HepG2 (cell line): ENCODE data around the gene VPS4A. TPM values are rescaled to one million over a fixed set of nuclear protein-coding genes. Genes with fewer than 3 reads are reported as not detected.

Experiments used
- ATAC-seq: fragments of 200-7000 bp; cut with Tn5 transposase; 3 replicates; pipeline ENCODE4 v1.9.1; 2020; ENCODE audit warnings: mild to moderate bottlenecking, moderate library complexity
- BruUV-seq: library from RNA; stranded (reverse); fragments of 400-500 nt; replicated peaks from 2 replicates; lab custom pipeline; 2021; lab: Mats Ljungman, UMichigan
- CTCF ChIA-PET: fragments of 300-600 bp; formaldehyde crosslinking; extraction: SDS; loops from one replicate; lab custom pipeline; 2021; ENCODE audit warnings: low total read pairs, inconsistent platforms, low intra/inter-chr PET ratio; lab: Yijun Ruan, JAX
- POLR2A ChIA-PET: fragments of 350-600 bp; sonication (Branson Sonifier 250); formaldehyde crosslinking; loops from one replicate; lab custom pipeline; 2020; ENCODE audit warnings: antibody characterized with exemption, inconsistent platforms; lab: Yijun Ruan, JAX
- DNase-seq: peaks from one replicate; pipeline ENCODE4 v3.0.0-alpha.2; 2015; ENCODE audit warnings: low spot score
- FAIRE-seq: peaks from 3 replicates; lab custom pipeline; 2011; peaks lifted over from hg19 to GRCh38; lab: Jason Lieb, UNC
- H2AFZ ChIP-seq: one replicate; pipeline ENCODE4 v1.6.1; 2011; ENCODE audit warnings: low read length, inconsistent platforms
- H3K27ac ChIP-seq: fragments of 300-600 bp; 3 replicates; pipeline ENCODE4 v1.8.0; 2011; ENCODE audit warnings: mixed run types, mild to moderate bottlenecking, mixed read lengths, low read length, inconsistent platforms; ENCODE audit not compliant: insufficient read depth; ENCODE audit errors: extremely low read length
- H3K27me3 ChIP-seq, 2 experiments: fragments of 200-600 bp in 1 of 2; 2 replicates in 1 of 2; 3 replicates in 1 of 2; pipeline versions ENCODE4 v1.6.0 to v1.8.0; 2011; ENCODE audit warnings: low read length in 2 of 2, mild to moderate bottlenecking in 2 of 2, moderate library complexity in 2 of 2, inconsistent platforms in 1 of 2; ENCODE audit not compliant: insufficient read depth in 2 of 2, control insufficient read depth in 1 of 2
- H3K36me3 ChIP-seq, 2 experiments: fragments of 200-600 bp in 1 of 2; replicated peaks in 1 of 2; 2 replicates in 1 of 2; 3 replicates in 1 of 2; pipeline versions ENCODE4 v1.5.1 to v1.8.0; 2011; ENCODE audit warnings: low read length in 2 of 2, inconsistent platforms in 1 of 2; ENCODE audit not compliant: insufficient read depth in 2 of 2, control insufficient read depth in 1 of 2
- H3K4me1 ChIP-seq: 2 replicates; pipeline ENCODE4 v1.5.1; 2012; ENCODE audit warnings: low read length, inconsistent platforms; ENCODE audit not compliant: insufficient read depth
- H3K4me2 ChIP-seq: 2 replicates; pipeline ENCODE4 v1.6.0; 2011; ENCODE audit warnings: low read depth, low read length, inconsistent platforms
- H3K4me3 ChIP-seq, 3 experiments: fragments of 200-600 bp in 1 of 3; sonication (generic), shearing (Covaris generic) in 1 of 3; replicated peaks in 1 of 3; 2 replicates each; pipeline ENCODE4 v1.5.1; 2011 to 2016; ENCODE audit warnings: low read length in 3 of 3, inconsistent platforms in 2 of 3, low read depth in 2 of 3, mild to moderate bottlenecking in 2 of 3, control low read depth in 1 of 3, mixed read lengths in 1 of 3; ENCODE audit not compliant: insufficient read depth in 1 of 3
- H3K79me2 ChIP-seq: one replicate; pipeline ENCODE4 v1.6.1; 2011; ENCODE audit warnings: low read length, inconsistent platforms; ENCODE audit not compliant: insufficient read depth
- H3K9ac ChIP-seq: 2 replicates; pipeline ENCODE4 v1.6.0; 2011; ENCODE audit warnings: mild to moderate bottlenecking, low read depth, low read length, inconsistent platforms; ENCODE audit not compliant: insufficient read depth
- H3K9me3 ChIP-seq: 2 replicates; pipeline ENCODE4 v1.5.1; 2012; ENCODE audit warnings: mild to moderate bottlenecking, low read length
- H4K20me1 ChIP-seq: 2 replicates; pipeline ENCODE4 v1.6.0; 2011; ENCODE audit warnings: inconsistent platforms, mild to moderate bottlenecking, low read length, moderate library complexity; ENCODE audit not compliant: insufficient read depth
- GATAD2A ChIP-seq: IDR thresholded peaks from 2 replicates; pipeline ENCODE4 v1.6.1; 2016
- MED13 ChIP-seq: sonication (generic); formaldehyde crosslinking; IDR thresholded peaks from 2 replicates; pipeline ENCODE4 v1.5.0; 2020; ENCODE audit warnings: missing genetic modification reagents
- REST ChIP-seq, 2 experiments: IDR thresholded peaks; 2 replicates each; pipeline ENCODE4 v1.6.1; 2011 to 2012; ENCODE audit warnings: low read length in 2 of 2, borderline replicate concordance in 1 of 2, low read depth in 1 of 2, mild to moderate bottlenecking in 1 of 2, moderate library complexity in 1 of 2
- SKIL ChIP-seq: sonication (generic); formaldehyde crosslinking; IDR thresholded peaks from 2 replicates; pipeline ENCODE4 v1.8.0; 2022; ENCODE audit warnings: missing genetic modification reagents, mild to moderate bottlenecking, moderate library complexity, borderline replicate concordance
- TCF12 ChIP-seq, 2 experiments: fragments of 450-650 bp in 1 of 2; sonication (generic) in 1 of 2; formaldehyde crosslinking in 1 of 2; IDR thresholded peaks; 2 replicates each; pipeline versions ENCODE4 v1.6.1 to v1.8.0; 2017 to 2022; ENCODE audit warnings: antibody characterized with exemption in 1 of 2, mild to moderate bottlenecking in 1 of 2, missing genetic modification reagents in 1 of 2, moderate library complexity in 1 of 2
- TP53 ChIP-seq: sonication (generic); formaldehyde crosslinking; conservative IDR thresholded peaks from 2 replicates; pipeline ENCODE4 v1.4.0; 2020; ENCODE audit warnings: missing genetic modification reagents
- ZNF773 ChIP-seq: sonication (generic); formaldehyde crosslinking; IDR thresholded peaks from 2 replicates; pipeline ENCODE4 v1.4.0; 2020; ENCODE audit warnings: missing genetic modification reagents, borderline replicate concordance
- ZNF850 ChIP-seq: sonication (generic); formaldehyde crosslinking; conservative IDR thresholded peaks from 2 replicates; pipeline ENCODE4 v1.9.0; 2021; ENCODE audit warnings: mild to moderate bottlenecking, missing genetic modification reagents
- WGBS: methylation state at CpG from one replicate; pipeline ENCODE4 v1.1.6; 2017; ENCODE audit warnings: low lambda C conversion rate; 5-methylcytosine and 5-hydroxymethylcytosine counted together
- in situ Hi-C: cut with HindIII; loops from 2 replicates; pipeline ENCODE4 v1.10.0; 2017; ENCODE audit warnings: low pct_unique_long_range_greater_than_20kb; ENCODE audit not compliant: extremely low pct_ligation_motif_present
- intact Hi-C: fragments of 100-400 bp; cut with micrococcal nuclease; formaldehyde crosslinking; loops from one replicate; pipeline ENCODE4 v1.10.0; 2022; ENCODE audit not compliant: unreplicated experiment
- polyA plus RNA-seq, 8 experiments: library from polyadenylated mRNA; depleted of rRNA in 3 of 8; stranded (reverse) in 7 of 8; unstranded in 1 of 8; fragments of >200 nt; fragmentation: Illumina TruSeq in 4 of 8; extraction: Trizol in 4 of 8; gene quantifications; 2 replicates each; pipeline versions ENCODE4 v1.2.1 to v1.2.3, GENCODE V29; 2011 to 2016; ENCODE audit warnings: low read depth in 4 of 8, missing spikeins in 1 of 8, mixed read lengths in 1 of 8; ENCODE audit not compliant: insufficient read depth in 1 of 8
- total RNA-seq, 5 experiments: library from RNA; depleted of rRNA; stranded (reverse); fragments of >200 nt; fragmentation: Illumina TruSeq; extraction: Trizol; gene quantifications; 2 replicates each; pipeline ENCODE4 v1.2.3, GENCODE V29; 2016; ENCODE audit warnings: low read depth in 1 of 5
- TF ChIP-seq, protein P1 (sequence below): sonication (generic); formaldehyde crosslinking; IDR thresholded peaks from 2 replicates; pipeline ENCODE4 v1.4.0; 2020; ENCODE audit warnings: missing genetic modification reagents
- TF ChIP-seq, protein P2 (sequence below): sonication (generic); formaldehyde crosslinking; IDR thresholded peaks from 2 replicates; pipeline ENCODE4 v1.5.0; 2020; ENCODE audit warnings: mild to moderate bottlenecking, missing genetic modification reagents

Gene VPS4A
- total and polyA plus RNA-seq, 2 of the 13 experiments (the other 11 are each of a cell fraction or from before 2014, with no cell fraction given), result 13.2 to 27.9 TPM

- H3K36me3 ChIP-seq, result peaks cover 8 to 14% of the 10 kb centered on the region in 2 experiments; a peak in 4 of 5 replicates
- H4K20me1 ChIP-seq, result no peaks in the 10 kb centered on the region
- intact Hi-C loops, result no loop called here
- H3K9ac ChIP-seq, result no peak overlapping the region
- no peaks in the 10 kb centered on the region for H3K9me3 ChIP-seq
- FAIRE-seq (no peak), ATAC-seq (no peak), DNase-seq (no peak)
- CTCF ChIA-PET, result no interaction called here
- POLR2A ChIA-PET, result no interaction called here
- no peaks in the 10 kb centered on the region for H3K79me2 ChIP-seq
- no peaks in the 10 kb centered on the region for H3K27me3 ChIP-seq
- no peak overlapping the region for H3K4me3 ChIP-seq
- no peak overlapping the region for H3K4me2 ChIP-seq
- WGBS, result 86% methylated on average over 1 of the region's 1 CpG
- no peak overlapping the region for H3K27ac ChIP-seq
- BruUV-seq, result no TSS peak
- H2AFZ ChIP-seq, result no peak overlapping the region
- in situ Hi-C loops, result no loop called here
- H3K4me1 ChIP-seq, result peaks cover 7% of the 10 kb centered on the region
- TF ChIP-seq MED13, result no peak
- TF ChIP-seq, protein P1, sequence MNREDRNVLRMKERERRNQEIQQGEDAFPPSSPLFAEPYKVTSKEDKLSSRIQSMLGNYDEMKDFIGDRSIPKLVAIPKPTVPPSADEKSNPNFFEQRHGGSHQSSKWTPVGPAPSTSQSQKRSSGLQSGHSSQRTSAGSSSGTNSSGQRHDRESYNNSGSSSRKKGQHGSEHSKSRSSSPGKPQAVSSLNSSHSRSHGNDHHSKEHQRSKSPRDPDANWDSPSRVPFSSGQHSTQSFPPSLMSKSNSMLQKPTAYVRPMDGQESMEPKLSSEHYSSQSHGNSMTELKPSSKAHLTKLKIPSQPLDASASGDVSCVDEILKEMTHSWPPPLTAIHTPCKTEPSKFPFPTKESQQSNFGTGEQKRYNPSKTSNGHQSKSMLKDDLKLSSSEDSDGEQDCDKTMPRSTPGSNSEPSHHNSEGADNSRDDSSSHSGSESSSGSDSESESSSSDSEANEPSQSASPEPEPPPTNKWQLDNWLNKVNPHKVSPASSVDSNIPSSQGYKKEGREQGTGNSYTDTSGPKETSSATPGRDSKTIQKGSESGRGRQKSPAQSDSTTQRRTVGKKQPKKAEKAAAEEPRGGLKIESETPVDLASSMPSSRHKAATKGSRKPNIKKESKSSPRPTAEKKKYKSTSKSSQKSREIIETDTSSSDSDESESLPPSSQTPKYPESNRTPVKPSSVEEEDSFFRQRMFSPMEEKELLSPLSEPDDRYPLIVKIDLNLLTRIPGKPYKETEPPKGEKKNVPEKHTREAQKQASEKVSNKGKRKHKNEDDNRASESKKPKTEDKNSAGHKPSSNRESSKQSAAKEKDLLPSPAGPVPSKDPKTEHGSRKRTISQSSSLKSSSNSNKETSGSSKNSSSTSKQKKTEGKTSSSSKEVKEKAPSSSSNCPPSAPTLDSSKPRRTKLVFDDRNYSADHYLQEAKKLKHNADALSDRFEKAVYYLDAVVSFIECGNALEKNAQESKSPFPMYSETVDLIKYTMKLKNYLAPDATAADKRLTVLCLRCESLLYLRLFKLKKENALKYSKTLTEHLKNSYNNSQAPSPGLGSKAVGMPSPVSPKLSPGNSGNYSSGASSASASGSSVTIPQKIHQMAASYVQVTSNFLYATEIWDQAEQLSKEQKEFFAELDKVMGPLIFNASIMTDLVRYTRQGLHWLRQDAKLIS (CRISPR knock-in tag), result no peak
- no peak for TF ChIP-seq SKIL
- no peak for TF ChIP-seq GATAD2A (CRISPR knock-in tag)
- TF ChIP-seq, protein P2, sequence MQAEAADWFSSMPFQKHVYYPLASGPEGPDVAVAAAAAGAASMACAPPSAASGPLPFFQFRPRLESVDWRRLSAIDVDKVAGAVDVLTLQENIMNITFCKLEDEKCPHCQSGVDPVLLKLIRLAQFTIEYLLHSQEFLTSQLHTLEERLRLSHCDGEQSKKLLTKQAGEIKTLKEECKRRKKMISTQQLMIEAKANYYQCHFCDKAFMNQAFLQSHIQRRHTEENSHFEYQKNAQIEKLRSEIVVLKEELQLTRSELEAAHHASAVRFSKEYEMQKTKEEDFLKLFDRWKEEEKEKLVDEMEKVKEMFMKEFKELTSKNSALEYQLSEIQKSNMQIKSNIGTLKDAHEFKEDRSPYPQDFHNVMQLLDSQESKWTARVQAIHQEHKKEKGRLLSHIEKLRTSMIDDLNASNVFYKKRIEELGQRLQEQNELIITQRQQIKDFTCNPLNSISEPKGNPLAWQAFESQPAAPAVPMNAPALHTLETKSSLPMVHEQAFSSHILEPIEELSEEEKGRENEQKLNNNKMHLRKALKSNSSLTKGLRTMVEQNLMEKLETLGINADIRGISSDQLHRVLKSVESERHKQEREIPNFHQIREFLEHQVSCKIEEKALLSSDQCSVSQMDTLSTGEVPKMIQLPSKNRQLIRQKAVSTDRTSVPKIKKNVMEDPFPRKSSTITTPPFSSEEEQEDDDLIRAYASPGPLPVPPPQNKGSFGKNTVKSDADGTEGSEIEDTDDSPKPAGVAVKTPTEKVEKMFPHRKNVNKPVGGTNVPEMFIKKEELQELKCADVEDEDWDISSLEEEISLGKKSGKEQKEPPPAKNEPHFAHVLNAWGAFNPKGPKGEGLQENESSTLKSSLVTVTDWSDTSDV (CRISPR knock-in tag), result no peak
- no peak for TF ChIP-seq REST (IDR thresholded peaks at IDR 0.05; ENCODE audit: borderline replicate concordance in 1 of 2, low read depth in 1 of 2, low read length in 2 of 2)
- no peak for TF ChIP-seq TP53 (CRISPR knock-in tag)
- TF ChIP-seq ZNF773 (CRISPR knock-in tag), result no peak
- no peak for TF ChIP-seq TCF12 (IDR thresholded peaks at IDR 0.05)
- TF ChIP-seq TCF12 (CRISPR knock-in tag; IDR thresholded peaks at IDR 0.05), result no peak
- TF ChIP-seq ZNF850, result no peak
These were observed 5.1 kb upstream of the VPS4A start for GRCh38 chr16:69306031-69306430.
